22Rv1 (cell line): Measurements from ENCODE around the gene GCSH.

Experiments used
- CTCF ChIP-seq: fragments of 450-650 bp; IDR thresholded peaks from 2 replicates; pipeline ENCODE4 v1.5.1; 2017; ENCODE audit warnings: mild to moderate bottlenecking
- ZFX ChIP-seq: fragments of 450-650 bp; IDR thresholded peaks from 2 replicates; pipeline ENCODE4 v1.6.1; 2017; ENCODE audit warnings: antibody characterized with exemption, borderline replicate concordance

- TF ChIP-seq CTCF (no peak), ZFX (no peak)
Measured at GRCh38 chr16:81094771-81095251, 1.4 kb downstream of the GCSH start.
